Left ventricle myocardium superior (tissue), 1 donor: ENCODE results near the gene TMEM63B. TPM values are rescaled to one million over a fixed set of nuclear protein-coding genes. Genes with fewer than 3 reads are reported as not detected.

Source experiments
- ATAC-seq: fragments of 200-7000 bp; cut with Tn5 transposase; one replicate; pipeline ENCODE4 v1.9.1; 2020; ENCODE audit warnings: mild to moderate bottlenecking, moderate library complexity
- DNase-seq: peaks from one replicate; pipeline ENCODE4 v3.0.0-alpha.2; 2020
- intact Hi-C: fragments of 100-400 bp; cut with micrococcal nuclease; formaldehyde crosslinking; loops from one replicate; pipeline ENCODE4 v1.11.0; 2022
- total RNA-seq: library from RNA; stranded (reverse); fragmentation: NEBNext Ultra II Directional; extraction: Animal tissue kit (Norgen Biotek cat#: 25700); gene quantifications from one replicate; pipeline ENCODE4 v1.2.1, GENCODE V29; 2021
- donor health status: DM: no; HTN: yes; CAD: no; lungs with severe emphysema.

The TMEM63B gene
- total RNA-seq, 1 donor from 2014 or later, result 47.3 TPM

GRCh38 chr6:44111434-44112417 lies 15.6 kb upstream of the TMEM63B start:
- no peak for DNase-seq
- intact Hi-C loops, result no loop called here
- no peak for ATAC-seq

GRCh38 chr6:44113414-44113813 lies 13.9 kb upstream of the TMEM63B start:
- intact Hi-C loops, result no loop called here
- DNase-seq (no peak), ATAC-seq (no peak)

- intact Hi-C loops, result no loop called here
- ATAC-seq, result no peak
- DNase-seq, result no peak
Observed at GRCh38 chr6:44115866-44116265, 11.5 kb upstream of the TMEM63B start.

GRCh38 chr6:44116641-44117382 lies 10.5 kb upstream of the TMEM63B start:
- intact Hi-C loops, result no loop called here
- ATAC-seq (no peak), DNase-seq (no peak)

GRCh38 chr6:44117397-44118128 lies 9.8 kb upstream of the TMEM63B start:
- intact Hi-C loops, result no loop called here
- ATAC-seq (no peak), DNase-seq (no peak)

GRCh38 chr6:44119704-44120262 lies 7.6 kb upstream of the TMEM63B start:
- intact Hi-C loops, result no loop called here
- DNase-seq (no peak), ATAC-seq (peak; percentile 17)

- no peak for DNase-seq
- intact Hi-C loops, result no loop called here
- ATAC-seq, result peak; percentile 51
Observed at GRCh38 chr6:44120692-44121443, 6.5 kb upstream of the TMEM63B start.

- ATAC-seq, result no peak
- intact Hi-C loops, result no loop called here
- no peak for DNase-seq
Observed at GRCh38 chr6:44122801-44123200, 4.6 kb upstream of the TMEM63B start.

- intact Hi-C loops, result no loop called here
- no peak for DNase-seq
- ATAC-seq, result no peak
Observed at GRCh38 chr6:44123544-44123943, 3.8 kb upstream of the TMEM63B start.

GRCh38 chr6:44126320-44127149 lies 819 bp upstream of the TMEM63B start:
- intact Hi-C loops, result no loop called here
- DNase-seq (peak; percentile 56), ATAC-seq (peak; percentile 55)

GRCh38 chr6:44128020-44128917 lies 915 bp downstream of the TMEM63B start:
- DNase-seq (peak; percentile 73), ATAC-seq (peak; percentile 63)
- intact Hi-C loops, result no loop called here

- DNase-seq, result no peak
- peak; percentile 5 for ATAC-seq
- intact Hi-C loops, result no loop called here
Observed at GRCh38 chr6:44129841-44130322, 2.5 kb downstream of the TMEM63B start.

- intact Hi-C loops, result no loop called here
- ATAC-seq, result no peak
Observed at GRCh38 chr6:44131892-44132291, 4.5 kb downstream of the TMEM63B start.

GRCh38 chr6:44132476-44132875 lies 5.1 kb downstream of the TMEM63B start:
- no peak for ATAC-seq

More at GRCh38 chr6:44131892-44132291, 4.5 kb downstream of the TMEM63B start:
- DNase-seq, result no peak

GRCh38 chr6:44133003-44133931 lies 5.9 kb downstream of the TMEM63B start:
- intact Hi-C loops, result no loop called here
- peak; percentile 84 for ATAC-seq
- peak; percentile 66 for DNase-seq

More at GRCh38 chr6:44132476-44132875, 5.1 kb downstream of the TMEM63B start:
- no peak for DNase-seq
- intact Hi-C loops, result no loop called here
